HG02973 (cell line): ENCODE measurements around the gene PIWIL1.

ENCODE experiments used
- ATAC-seq: cut with Tn5 transposase; IDR thresholded peaks from one replicate; pipeline ENCODE4 v1.9.1; 2021; ENCODE audit warnings: moderate library complexity; ENCODE audit not compliant: unreplicated experiment

The PIWIL1 gene

GRCh38 chr12:130369816-130370215, 32.1 kb downstream of the PIWIL1 start:
- ATAC-seq: no peak

DNA sequence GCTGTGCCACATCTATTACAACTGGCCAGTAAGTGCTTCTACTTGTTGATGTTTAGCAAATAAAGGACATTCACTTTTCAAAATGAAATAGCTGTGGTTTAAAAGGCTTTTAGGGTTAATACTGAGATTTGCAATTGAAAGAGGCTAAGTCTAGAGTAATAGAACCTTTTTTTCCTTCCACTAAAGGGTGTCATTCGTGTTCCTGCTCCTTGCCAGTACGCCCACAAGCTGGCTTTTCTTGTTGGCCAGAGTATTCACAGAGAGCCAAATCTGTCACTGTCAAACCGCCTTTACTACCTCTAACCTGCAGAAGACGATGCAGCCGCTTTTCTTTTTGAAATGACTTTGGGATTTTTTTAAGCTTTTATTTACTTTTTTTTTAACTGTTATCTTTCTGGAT, 33.6 kb downstream of the PIWIL1 start:
- no peak for ATAC-seq

DNA sequence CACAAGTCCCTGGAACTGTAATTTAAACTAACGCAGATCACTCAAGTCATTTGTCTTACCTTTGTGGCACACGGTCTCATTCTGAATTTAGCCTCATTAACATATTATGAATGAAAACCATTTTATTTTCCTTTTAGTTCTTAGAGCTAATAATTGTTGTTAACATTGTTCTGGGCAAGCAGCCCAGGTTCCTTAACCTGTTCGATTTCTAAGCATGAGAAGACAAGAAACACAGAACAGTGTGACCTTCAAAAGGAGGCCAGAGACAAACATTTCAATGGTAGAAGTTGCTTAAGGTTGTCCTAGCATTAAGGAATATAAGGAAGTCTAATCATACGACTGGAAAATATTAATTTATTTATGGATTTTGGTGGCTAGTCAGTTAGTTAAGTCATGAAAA, 35.2 kb downstream of the PIWIL1 start:
- no peak for ATAC-seq

DNA sequence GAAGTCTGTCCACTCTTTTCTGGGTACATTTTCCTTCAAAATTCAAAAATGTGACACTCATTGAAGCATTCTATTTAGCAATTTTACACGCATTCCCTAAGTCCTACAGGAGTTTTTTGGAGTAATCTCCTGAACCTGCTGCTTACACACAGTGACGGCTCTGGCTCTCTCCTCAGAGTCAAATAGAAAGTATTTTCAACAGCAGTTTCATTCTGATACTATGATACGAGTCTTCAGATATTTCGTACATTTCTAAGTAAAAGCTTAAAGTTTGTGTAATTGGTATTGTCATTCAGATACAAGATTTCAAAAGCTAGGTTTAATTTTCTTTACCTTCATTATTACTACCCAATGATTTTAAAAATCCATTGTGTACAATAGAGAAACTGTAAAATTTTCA, 36.4 kb downstream of the PIWIL1 start:
- ATAC-seq: no peak

DNA sequence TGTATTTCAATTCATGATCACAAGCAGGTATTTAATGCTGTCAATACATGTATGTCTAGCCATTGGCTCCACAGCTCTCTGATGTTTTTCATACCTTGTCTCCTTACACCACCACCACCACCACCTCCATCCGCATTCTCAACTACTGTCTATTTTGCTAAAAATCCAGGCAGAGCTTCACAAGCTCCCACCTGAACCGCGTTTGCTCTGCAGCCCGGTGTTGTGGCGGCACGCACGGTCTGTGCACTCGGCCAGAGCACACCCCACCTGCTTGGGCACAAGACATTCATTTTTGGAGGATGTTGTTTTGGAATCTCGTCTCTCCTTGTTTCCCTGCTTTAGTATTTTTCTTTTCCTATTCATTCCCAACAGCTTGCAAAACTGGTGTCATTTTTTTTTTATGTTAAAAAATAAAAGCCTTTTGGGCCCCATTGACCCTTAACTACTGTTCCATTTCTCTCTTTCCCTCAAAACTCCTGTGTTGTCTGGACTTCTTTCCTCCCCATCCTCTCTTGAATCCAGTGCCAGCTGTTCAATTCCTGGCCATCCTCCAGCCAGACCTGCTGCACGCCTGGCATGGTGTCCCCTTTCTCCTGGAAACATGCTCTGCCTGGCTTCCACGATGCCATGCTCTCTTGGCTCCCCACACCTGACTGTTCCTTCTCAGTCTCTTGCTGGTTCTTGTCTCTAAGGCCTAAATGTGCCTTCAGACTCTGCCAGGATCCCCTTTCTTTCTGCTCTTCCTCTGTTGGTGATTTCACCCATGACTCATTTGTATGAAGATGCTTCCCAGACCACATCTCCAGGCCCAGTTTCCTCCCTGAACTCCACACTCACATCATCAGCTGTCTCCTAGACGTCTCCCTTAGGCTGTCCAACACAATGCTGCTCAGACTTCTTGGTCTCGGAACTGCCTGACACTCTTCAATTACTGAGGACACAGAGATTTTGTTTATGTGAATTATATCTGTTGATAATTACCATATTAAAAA, 37.9 kb downstream of the PIWIL1 start:
- ATAC-seq: no peak

DNA sequence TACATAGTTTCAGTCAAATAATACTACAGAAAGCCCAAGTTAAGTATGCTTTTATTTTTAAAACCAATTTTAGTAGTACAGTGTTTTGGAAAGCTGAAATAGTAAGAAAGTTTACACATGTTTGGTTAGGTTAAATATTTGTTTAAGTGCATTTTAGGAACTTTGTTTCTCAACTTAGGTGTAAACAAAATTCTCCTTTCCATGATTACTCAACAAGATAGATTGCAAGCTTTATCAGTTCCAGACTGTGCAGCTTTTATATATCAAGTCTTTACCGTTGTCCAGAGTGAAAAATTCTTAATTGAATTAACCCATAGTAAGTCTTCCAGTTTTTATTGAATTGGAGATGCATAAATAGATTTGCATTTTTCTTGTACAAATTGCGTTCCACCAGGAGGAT, 45.1 kb downstream of the PIWIL1 start:
- ATAC-seq: no peak

- no peak for ATAC-seq
Measured at GRCh38 chr12:130384234-130384633, 46.5 kb downstream of the PIWIL1 start.

DNA sequence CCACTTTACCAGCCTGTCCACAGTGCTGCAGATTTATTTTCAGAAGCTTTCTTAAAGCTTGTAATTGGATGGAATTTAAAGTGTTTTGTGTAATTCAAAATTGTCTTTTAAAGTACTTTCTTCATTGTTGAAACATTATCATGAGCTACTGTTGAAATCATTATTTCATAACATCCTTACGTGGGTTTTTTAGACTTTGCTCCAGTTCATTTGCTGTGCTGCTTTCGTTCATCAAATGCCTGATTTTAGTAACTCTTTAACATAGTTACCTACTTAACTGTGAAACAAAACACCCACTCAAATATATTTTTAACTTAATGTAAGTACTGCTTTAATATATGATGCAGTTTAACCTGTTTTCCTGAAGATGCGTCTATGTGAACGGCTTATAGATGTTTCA, 47.5 kb downstream of the PIWIL1 start:
- no peak for ATAC-seq

GRCh38 chr12:130391186-130391585, 53.5 kb downstream of the PIWIL1 start:
- no peak for ATAC-seq

GRCh38 chr12:130394906-130395305, 57.2 kb downstream of the PIWIL1 start:
- no peak for ATAC-seq

GRCh38 chr12:130396667-130397066, 59.0 kb downstream of the PIWIL1 start:
- ATAC-seq: no peak

GRCh38 chr12:130398100-130398848, 60.6 kb downstream of the PIWIL1 start:
- no peak for ATAC-seq

GRCh38 chr12:130401703-130402102, 64.0 kb downstream of the PIWIL1 start:
- ATAC-seq: no peak

DNA sequence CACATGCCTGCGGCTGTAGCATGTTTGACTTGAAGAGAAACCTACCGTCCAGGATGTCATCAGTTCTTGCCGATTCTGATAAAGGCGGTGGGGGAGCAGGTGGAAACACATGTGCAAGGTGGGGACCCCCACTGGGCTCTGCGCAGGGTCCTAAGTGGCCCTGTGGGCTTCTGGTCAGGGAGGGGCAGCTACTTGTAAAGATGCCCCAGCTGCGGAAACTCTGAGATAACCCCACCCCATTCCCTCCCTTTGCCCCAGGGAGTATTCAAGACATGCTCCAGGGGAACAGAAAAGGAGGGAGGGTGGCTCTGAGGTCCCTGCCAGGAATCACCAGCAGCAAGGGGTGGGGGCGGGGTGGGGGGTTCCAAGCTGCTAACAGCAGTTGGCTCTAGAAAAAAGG, 67.6 kb downstream of the PIWIL1 start:
- no peak for ATAC-seq

GRCh38 chr12:130412384-130412783, 74.7 kb downstream of the PIWIL1 start:
- no peak for ATAC-seq

DNA sequence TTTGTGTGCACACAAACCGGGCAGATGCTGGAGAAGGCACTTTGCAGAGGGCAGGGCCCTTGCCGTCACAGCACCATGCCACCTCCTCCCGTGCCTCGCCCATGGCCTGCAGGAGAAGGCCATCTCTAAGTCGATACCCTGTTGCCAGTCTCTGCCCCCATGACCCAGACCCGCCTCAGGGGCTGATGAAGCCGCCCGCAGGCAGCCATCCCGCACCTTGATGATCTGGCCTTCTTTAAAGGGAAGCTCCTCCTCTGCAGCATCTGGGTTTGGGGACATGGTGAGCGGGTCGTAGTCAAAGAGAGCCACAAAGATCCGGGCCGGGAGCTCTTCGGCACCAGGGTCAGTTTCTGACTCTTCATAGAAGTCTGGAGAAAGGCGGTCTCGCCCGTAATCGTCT, 76.2 kb downstream of the PIWIL1 start:
- ATAC-seq: no peak

- ATAC-seq: no peak
Measured at GRCh38 chr12:130414381-130414780, 76.7 kb downstream of the PIWIL1 start.

GRCh38 chr12:130418251-130418650, 80.6 kb downstream of the PIWIL1 start:
- ATAC-seq: no peak

DNA sequence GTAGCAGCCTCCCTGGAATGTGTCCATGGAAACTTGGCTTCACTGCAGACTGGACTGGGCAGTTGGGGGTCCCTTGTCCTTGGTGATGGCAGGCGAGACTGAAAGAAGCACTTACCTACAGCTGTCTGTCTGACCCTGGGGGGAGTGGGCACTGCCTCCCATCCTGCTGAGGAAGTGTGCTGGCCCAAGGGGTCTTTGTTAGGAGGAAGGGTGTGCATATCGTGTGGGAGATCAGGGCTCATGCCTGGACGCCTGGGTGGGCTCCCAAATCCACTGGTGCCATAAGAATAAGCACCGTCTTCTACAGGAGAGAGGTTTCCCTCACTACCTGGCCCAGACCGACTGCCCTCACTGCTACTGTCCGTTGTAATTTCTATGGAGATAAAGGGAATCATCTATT, 81.4 kb downstream of the PIWIL1 start:
- ATAC-seq: no peak

DNA sequence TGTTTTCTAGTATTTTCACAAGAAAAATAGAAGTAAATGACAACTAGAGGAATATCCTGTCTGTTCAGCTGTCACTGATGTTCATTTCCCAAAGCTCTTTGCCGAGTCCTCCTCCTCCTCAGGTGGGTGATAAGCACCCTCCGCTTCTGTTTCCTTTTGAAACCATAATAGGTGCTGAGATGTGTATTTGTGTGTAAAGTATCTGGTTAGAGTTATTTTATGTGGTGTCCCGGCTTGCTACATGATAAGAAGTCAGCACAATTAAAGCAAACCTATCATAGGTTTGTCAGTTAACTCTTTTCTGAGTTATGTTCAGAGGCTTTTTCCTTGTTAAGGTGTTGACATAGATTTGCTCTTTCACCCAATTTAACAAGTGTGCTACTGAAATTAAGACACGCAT, 82.4 kb downstream of the PIWIL1 start:
- no peak for ATAC-seq

DNA sequence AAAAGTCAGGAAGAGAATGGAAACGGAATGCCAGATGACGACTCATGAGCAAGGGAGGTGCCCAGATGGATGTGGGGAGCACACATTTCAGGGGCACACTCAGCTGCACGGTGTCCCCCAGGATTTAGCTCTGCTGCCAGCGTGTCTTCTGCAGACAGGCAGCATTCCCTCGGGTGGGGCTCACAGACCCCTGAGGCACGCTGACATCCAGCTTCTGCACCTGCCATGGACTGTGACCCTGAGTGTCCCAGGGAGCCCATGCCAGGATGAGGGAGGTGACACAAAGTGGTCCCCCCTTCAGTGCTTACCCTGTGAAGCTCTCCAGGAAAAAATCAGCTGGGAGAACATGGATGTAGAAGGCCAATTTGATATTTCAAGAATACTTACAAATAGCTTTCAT, 84.2 kb downstream of the PIWIL1 start:
- no peak for ATAC-seq
